IMR-90 (cell line): Measurements from ENCODE around the gene MOB1A. TPM values are rescaled to one million over a fixed set of nuclear protein-coding genes. Genes with fewer than 3 reads are reported as not detected.

Source experiments
- ATAC-seq: fragments of 200-7000 bp; cut with Tn5 transposase; 2 replicates; pipeline ENCODE4 v1.9.1; 2020; ENCODE audit warnings: low read depth, mild to moderate bottlenecking, moderate library complexity
- BruUV-seq: library from RNA; stranded (reverse); fragments of 400-500 nt; replicated peaks from 2 replicates; lab custom pipeline; 2021; lab: Mats Ljungman, UMichigan
- CTCF ChIA-PET: fragments of 300-600 bp; formaldehyde crosslinking; extraction: SDS; loops from one replicate; lab custom pipeline; 2021; ENCODE audit warnings: antibody characterized with exemption; lab: Yijun Ruan, JAX
- POLR2A ChIA-PET: fragments of 300-600 bp; sonication (Branson Sonifier 250); formaldehyde crosslinking; loops from one replicate; lab custom pipeline; 2022; ENCODE audit warnings: antibody characterized with exemption; ENCODE audit not compliant: unreplicated experiment; lab: Charles Lee
- DNase-seq: peaks from one replicate; pipeline ENCODE4 v3.0.0; 2013
- H2AFZ ChIP-seq: replicated peaks from 2 replicates; pipeline ENCODE3; 2013; ENCODE audit warnings: low read length, mild to moderate bottlenecking; ENCODE audit not compliant: poor library complexity
- H2AK5ac ChIP-seq: 2 replicates; pipeline ENCODE4 v1.6.1; 2013; ENCODE audit warnings: low read depth, low read length, inconsistent platforms
- H2AK9ac ChIP-seq: replicated peaks from 2 replicates; pipeline ENCODE3; 2013; ENCODE audit warnings: mild to moderate bottlenecking, low read depth, low read length, moderate library complexity; ENCODE audit not compliant: poor library complexity
- H2BK120ac ChIP-seq: 2 replicates; pipeline ENCODE4 v1.6.1; 2013; ENCODE audit warnings: low read depth, low read length, inconsistent platforms
- H2BK15ac ChIP-seq: 3 replicates; pipeline ENCODE4 v1.6.1; 2013; ENCODE audit warnings: low read depth, low read length, inconsistent platforms
- H2BK20ac ChIP-seq: 2 replicates; pipeline ENCODE4 v1.6.1; 2013; ENCODE audit warnings: low read depth, mild to moderate bottlenecking, inconsistent platforms, low read length, moderate library complexity
- H2BK5ac ChIP-seq: 2 replicates; pipeline ENCODE4 v1.6.1; 2013; ENCODE audit warnings: mild to moderate bottlenecking, low read depth, low read length, inconsistent platforms; ENCODE audit not compliant: poor library complexity, severe bottlenecking
- H3K14ac ChIP-seq: replicated peaks from 2 replicates; pipeline ENCODE4 v1.6.1; 2013; ENCODE audit warnings: low read depth, low read length, inconsistent platforms
- H3K18ac ChIP-seq: 2 replicates; pipeline ENCODE4 v1.6.1; 2013; ENCODE audit warnings: low read depth, low read length, control low read depth
- H3K23ac ChIP-seq: 2 replicates; pipeline ENCODE4 v1.6.1; 2013; ENCODE audit warnings: low read depth, low read length, inconsistent platforms
- H3K27ac ChIP-seq: 2 replicates; pipeline ENCODE4 v1.5.1; 2013; ENCODE audit warnings: mild to moderate bottlenecking, control low read depth, low read length; ENCODE audit not compliant: insufficient read depth
- H3K27me3 ChIP-seq: 2 replicates; pipeline ENCODE4 v1.6.1; 2013; ENCODE audit warnings: low read length; ENCODE audit not compliant: control insufficient read depth, insufficient read depth
- H3K36me3 ChIP-seq: 2 replicates; pipeline ENCODE4 v1.6.1; 2013; ENCODE audit warnings: low read length, mixed read lengths; ENCODE audit not compliant: control insufficient read depth, insufficient read depth
- H3K4ac ChIP-seq: 2 replicates; pipeline ENCODE4 v1.6.1; 2013; ENCODE audit warnings: low read depth, low read length, inconsistent platforms
- H3K4me1 ChIP-seq: 2 replicates; pipeline ENCODE4 v1.6.1; 2013; ENCODE audit warnings: low read length, mixed read lengths; ENCODE audit not compliant: control insufficient read depth, insufficient read depth
- H3K4me2 ChIP-seq: 2 replicates; pipeline ENCODE4 v1.6.1; 2013; ENCODE audit warnings: low read depth, mild to moderate bottlenecking, control low read depth, low read length, moderate library complexity
- H3K4me3 ChIP-seq: 2 replicates; pipeline ENCODE4 v1.5.1; 2013; ENCODE audit warnings: low read depth, mild to moderate bottlenecking, control low read depth, low read length, moderate library complexity; ENCODE audit not compliant: insufficient read depth
- H3K56ac ChIP-seq: 2 replicates; pipeline ENCODE4 v1.6.1; 2013; ENCODE audit warnings: low read length, inconsistent platforms; ENCODE audit not compliant: insufficient read depth; ENCODE audit errors: extremely low read depth
- H3K79me1 ChIP-seq, 2 experiments: 2 replicates each; pipeline ENCODE4 v1.6.1; 2013; ENCODE audit warnings: low read length in 2 of 2, inconsistent platforms in 1 of 2, low read depth in 1 of 2
- H3K9ac ChIP-seq: 2 replicates; pipeline ENCODE4 v1.6.1; 2013; ENCODE audit warnings: low read depth, low read length, control low read depth
- H3K9me1 ChIP-seq: 2 replicates; pipeline ENCODE4 v1.6.1; 2013; ENCODE audit warnings: low read length, inconsistent platforms; ENCODE audit not compliant: insufficient read depth
- H3K9me3 ChIP-seq: 2 replicates; pipeline ENCODE4 v1.6.1; 2013; ENCODE audit warnings: low read length; ENCODE audit not compliant: control insufficient read depth, insufficient read depth
- H4K20me1 ChIP-seq: 2 replicates; pipeline ENCODE4 v1.6.1; 2013; ENCODE audit warnings: low read length, inconsistent platforms; ENCODE audit not compliant: insufficient read depth
- H4K5ac ChIP-seq: 2 replicates; pipeline ENCODE4 v1.6.1; 2013; ENCODE audit warnings: mild to moderate bottlenecking, low read depth, low read length, control low read depth
- H4K8ac ChIP-seq, 2 experiments: 2 replicates each; pipeline ENCODE4 v1.6.1; 2013; ENCODE audit warnings: low read depth in 2 of 2, low read length in 2 of 2, control low read depth in 1 of 2, inconsistent platforms in 1 of 2
- H4K91ac ChIP-seq: 2 replicates; pipeline ENCODE4 v1.6.1; 2013; ENCODE audit warnings: low read depth, low read length, inconsistent platforms; ENCODE audit not compliant: insufficient read depth
- BHLHE40 ChIP-seq: fragments of 150-350 bp; IDR thresholded peaks from 2 replicates; pipeline ENCODE4 v1.6.1; 2016; ENCODE audit warnings: mild to moderate bottlenecking, low read depth, low read length
- CHD1 ChIP-seq: IDR thresholded peaks from 2 replicates; pipeline ENCODE4 v1.6.1; 2012; ENCODE audit warnings: low read depth, low read length, improper control_type of control experiment
- FOS ChIP-seq: fragments of 150-350 bp; IDR thresholded peaks from 2 replicates; pipeline ENCODE4 v1.6.1; 2016; ENCODE audit warnings: low read depth, low read length
- MAFK ChIP-seq: IDR thresholded peaks from 2 replicates; pipeline ENCODE4 v1.6.1; 2012; ENCODE audit warnings: low read depth, low read length, improper control_type of control experiment
- MAZ ChIP-seq: IDR thresholded peaks from 2 replicates; pipeline ENCODE4 v1.6.1; 2012; ENCODE audit warnings: low read depth, mild to moderate bottlenecking, low read length, improper control_type of control experiment, moderate library complexity, borderline replicate concordance
- MXI1 ChIP-seq: IDR thresholded peaks from 2 replicates; pipeline ENCODE4 v1.6.1; 2012; ENCODE audit warnings: low read depth, mild to moderate bottlenecking, low read length, moderate library complexity, borderline replicate concordance
- NFE2L2 ChIP-seq: fragments of 150-350 bp; IDR thresholded peaks from 2 replicates; pipeline ENCODE4 v1.6.1; 2016; ENCODE audit warnings: low read depth, mild to moderate bottlenecking, low read length
- POLR2A ChIP-seq: IDR thresholded peaks from 2 replicates; pipeline ENCODE4 v1.6.1; 2012; ENCODE audit warnings: mild to moderate bottlenecking, low read depth, low read length
- RAD21 ChIP-seq: IDR thresholded peaks from 2 replicates; pipeline ENCODE4 v1.6.1; 2012; ENCODE audit warnings: low read length, improper control_type of control experiment
- RCOR1 ChIP-seq: IDR thresholded peaks from 2 replicates; pipeline ENCODE4 v1.6.1; 2012; ENCODE audit warnings: mild to moderate bottlenecking, low read length, improper control_type of control experiment; ENCODE audit not compliant: insufficient replicate concordance
- RFX5 ChIP-seq: IDR thresholded peaks from 2 replicates; pipeline ENCODE4 v1.8.0; 2012; ENCODE audit warnings: low read depth, mild to moderate bottlenecking, low read length, moderate library complexity
- SMC3 ChIP-seq: fragments of 150-350 bp; IDR thresholded peaks from 2 replicates; pipeline ENCODE4 v1.6.1; 2016; ENCODE audit warnings: low read depth, mild to moderate bottlenecking, antibody characterized with exemption, low read length, moderate library complexity
- WGBS, 2 experiments: methylation state at CpG; one replicate each; pipeline versions ENCODE4 v1.1.5 to v1.1.7; 2013; ENCODE audit warnings: missing lambda C conversion rate in 2 of 2; ENCODE audit not compliant: insufficient read length in 1 of 2; ENCODE audit errors: extremely low coverage in 2 of 2; 5-methylcytosine and 5-hydroxymethylcytosine counted together
- dilution Hi-C: fragments of 300-500 bp; cut with HindIII; formaldehyde crosslinking; loops from one replicate; pipeline ENCODE4 v1.14.3; 2018; ENCODE audit warnings: low sequenced_read_pairs; ENCODE audit not compliant: unreplicated experiment
- in situ Hi-C: fragments of 300-500 bp; cut with MboI; formaldehyde crosslinking; loops from 3 replicates; pipeline ENCODE4 v1.14.3; 2019; ENCODE audit warnings: low sequenced_read_pairs, inconsistent platforms, mixed read lengths
- intact Hi-C: fragments of 100-400 bp; cut with micrococcal nuclease; formaldehyde crosslinking; loops from 2 replicates; pipeline ENCODE4 v1.10.0; 2022
- polyA plus RNA-seq, 3 experiments: library from polyadenylated mRNA; depleted of rRNA; stranded (reverse); fragments of >200 nt; gene quantifications; 2 replicates each; pipeline ENCODE4 v1.2.3, GENCODE V29; 2012; ENCODE audit warnings: low replicate concordance in 1 of 3
- total RNA-seq: library from RNA; depleted of rRNA; stranded (reverse); fragments of >200 nt; gene quantifications from 2 replicates; pipeline ENCODE4 v1.2.3, GENCODE V29; 2012
- TF ChIP-seq, protein P1 (sequence below): fragments of 150-350 bp; IDR thresholded peaks from 2 replicates; pipeline ENCODE4 v1.6.1; 2017; ENCODE audit warnings: mild to moderate bottlenecking, antibody characterized with exemption, low read length, low read depth
- TF ChIP-seq, protein P2 (sequence below): conservative IDR thresholded peaks from 2 replicates; pipeline ENCODE4 v1.5.1; 2012; ENCODE audit warnings: mild to moderate bottlenecking, low read depth, low read length, improper control_type of control experiment
- TF ChIP-seq, protein P3 (sequence below): fragments of 150-350 bp; IDR thresholded peaks from 2 replicates; pipeline ENCODE4 v1.6.1; 2016; ENCODE audit warnings: low read depth, mild to moderate bottlenecking, low read length, moderate library complexity, borderline replicate concordance

The MOB1A gene
- total and polyA plus RNA-seq, 2 of the 4 experiments (the other 2 are of a cell fraction): 21.0 to 60.8 TPM

DNA sequence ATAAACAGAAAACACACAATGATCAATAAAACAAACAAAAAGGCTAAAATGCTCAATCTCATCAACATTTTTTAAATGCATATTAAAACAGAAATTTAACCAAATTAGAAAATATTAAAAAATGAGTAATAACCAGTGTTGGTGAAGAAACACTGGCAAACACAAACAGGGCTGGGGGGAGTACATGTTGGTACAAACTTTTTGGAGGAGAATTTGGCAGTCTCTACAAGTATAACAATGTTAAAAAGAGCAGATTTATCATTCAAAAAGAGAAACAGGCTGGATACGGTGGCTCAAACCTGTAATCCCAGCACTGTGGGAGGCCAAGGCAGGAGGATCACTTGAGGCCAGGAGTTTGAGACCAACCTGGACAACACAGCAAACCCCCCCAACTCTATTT, 13.9 kb downstream of the MOB1A start:
- peaks cover 47% of the 10 kb centered on the region for H3K36me3 ChIP-seq
- CTCF ChIA-PET: no interaction called here

More for the DNA sequence above, 13.9 kb downstream of the MOB1A start:
- Histone ChIP-seq H4K91ac (no peak overlapping the region), H3K4ac (no peak overlapping the region), H2AK9ac (no peak overlapping the region), H2AFZ (no peak overlapping the region), H2BK20ac (no peak overlapping the region), H2BK120ac (no peak overlapping the region), H2BK15ac (no peak overlapping the region), H3K79me1 (peaks cover 15 to 33% of the 10 kb centered on the region in 2 experiments), H3K9me3 (0 out of 2 replicates have a peak, but pooled peaks cover 1% of the 10 kb centered on the region), H4K5ac (no peak overlapping the region), H3K56ac (no peak overlapping the region), H3K4me2 (no peak overlapping the region), H3K4me3 (no peak overlapping the region), H3K4me1 (no peaks in the 10 kb centered on the region), H4K8ac (no peak overlapping the region), H3K9ac (no peak overlapping the region), H3K9me1 (no peaks in the 10 kb centered on the region), H3K27me3 (no peaks in the 10 kb centered on the region), H3K14ac (no peak overlapping the region), H3K23ac (no peak overlapping the region), H4K20me1 (peaks cover 8% of the 10 kb centered on the region), H2AK5ac (no peak overlapping the region), H2BK5ac (no peak overlapping the region), H3K18ac (no peak overlapping the region), H3K27ac (no peak overlapping the region)
- BruUV-seq: no TSS peak
- intact Hi-C loops: no loop called here
- no peak for ATAC-seq
- DNase-seq: no peak
- POLR2A ChIA-PET: no interaction called here
- dilution Hi-C loops: no loop called here
- in situ Hi-C loops: no loop called here
- TF ChIP-seq CHD1 (no peak), RFX5 (no peak), MAZ (no peak), RCOR1 (no peak), NFE2L2 (no peak), MXI1 (no peak), RAD21 (no peak), POLR2A (no peak), SMC3 (no peak), FOS (no peak), BHLHE40 (no peak), MAFK (no peak)
- TF ChIP-seq, protein P1, sequence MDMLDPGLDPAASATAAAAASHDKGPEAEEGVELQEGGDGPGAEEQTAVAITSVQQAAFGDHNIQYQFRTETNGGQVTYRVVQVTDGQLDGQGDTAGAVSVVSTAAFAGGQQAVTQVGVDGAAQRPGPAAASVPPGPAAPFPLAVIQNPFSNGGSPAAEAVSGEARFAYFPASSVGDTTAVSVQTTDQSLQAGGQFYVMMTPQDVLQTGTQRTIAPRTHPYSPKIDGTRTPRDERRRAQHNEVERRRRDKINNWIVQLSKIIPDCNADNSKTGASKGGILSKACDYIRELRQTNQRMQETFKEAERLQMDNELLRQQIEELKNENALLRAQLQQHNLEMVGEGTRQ: no peak
- TF ChIP-seq, protein P2, sequence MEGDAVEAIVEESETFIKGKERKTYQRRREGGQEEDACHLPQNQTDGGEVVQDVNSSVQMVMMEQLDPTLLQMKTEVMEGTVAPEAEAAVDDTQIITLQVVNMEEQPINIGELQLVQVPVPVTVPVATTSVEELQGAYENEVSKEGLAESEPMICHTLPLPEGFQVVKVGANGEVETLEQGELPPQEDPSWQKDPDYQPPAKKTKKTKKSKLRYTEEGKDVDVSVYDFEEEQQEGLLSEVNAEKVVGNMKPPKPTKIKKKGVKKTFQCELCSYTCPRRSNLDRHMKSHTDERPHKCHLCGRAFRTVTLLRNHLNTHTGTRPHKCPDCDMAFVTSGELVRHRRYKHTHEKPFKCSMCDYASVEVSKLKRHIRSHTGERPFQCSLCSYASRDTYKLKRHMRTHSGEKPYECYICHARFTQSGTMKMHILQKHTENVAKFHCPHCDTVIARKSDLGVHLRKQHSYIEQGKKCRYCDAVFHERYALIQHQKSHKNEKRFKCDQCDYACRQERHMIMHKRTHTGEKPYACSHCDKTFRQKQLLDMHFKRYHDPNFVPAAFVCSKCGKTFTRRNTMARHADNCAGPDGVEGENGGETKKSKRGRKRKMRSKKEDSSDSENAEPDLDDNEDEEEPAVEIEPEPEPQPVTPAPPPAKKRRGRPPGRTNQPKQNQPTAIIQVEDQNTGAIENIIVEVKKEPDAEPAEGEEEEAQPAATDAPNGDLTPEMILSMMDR: no peak
- TF ChIP-seq, protein P3, sequence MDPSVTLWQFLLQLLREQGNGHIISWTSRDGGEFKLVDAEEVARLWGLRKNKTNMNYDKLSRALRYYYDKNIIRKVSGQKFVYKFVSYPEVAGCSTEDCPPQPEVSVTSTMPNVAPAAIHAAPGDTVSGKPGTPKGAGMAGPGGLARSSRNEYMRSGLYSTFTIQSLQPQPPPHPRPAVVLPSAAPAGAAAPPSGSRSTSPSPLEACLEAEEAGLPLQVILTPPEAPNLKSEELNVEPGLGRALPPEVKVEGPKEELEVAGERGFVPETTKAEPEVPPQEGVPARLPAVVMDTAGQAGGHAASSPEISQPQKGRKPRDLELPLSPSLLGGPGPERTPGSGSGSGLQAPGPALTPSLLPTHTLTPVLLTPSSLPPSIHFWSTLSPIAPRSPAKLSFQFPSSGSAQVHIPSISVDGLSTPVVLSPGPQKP: no peak
- no CpG with 5 or more reads among the region's 1 CpG for WGBS, 2 experiments
